ENCODE data around the gene SLCO1A2.

DNA sequence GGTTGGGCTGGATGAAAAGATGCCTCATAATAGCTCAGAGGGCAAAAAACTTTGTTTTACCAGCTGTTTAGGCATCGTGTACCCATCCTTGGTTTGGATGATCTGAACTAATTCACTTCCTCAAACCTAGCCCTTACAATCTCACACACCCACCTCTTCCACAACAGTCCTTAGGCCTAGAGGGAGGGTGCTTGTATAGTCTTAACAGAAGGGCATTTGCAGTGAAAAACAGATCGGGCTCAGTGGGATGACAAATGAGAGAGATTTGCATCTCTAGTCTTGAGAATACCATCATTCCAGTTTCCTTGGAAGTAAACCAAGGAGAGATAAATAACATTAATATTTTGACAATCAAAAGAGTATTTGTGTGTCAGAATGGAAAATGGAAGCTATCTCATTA, 11.0 kb downstream of the SLCO1A2 start:
- TF ChIP-seq, protein P1, sequence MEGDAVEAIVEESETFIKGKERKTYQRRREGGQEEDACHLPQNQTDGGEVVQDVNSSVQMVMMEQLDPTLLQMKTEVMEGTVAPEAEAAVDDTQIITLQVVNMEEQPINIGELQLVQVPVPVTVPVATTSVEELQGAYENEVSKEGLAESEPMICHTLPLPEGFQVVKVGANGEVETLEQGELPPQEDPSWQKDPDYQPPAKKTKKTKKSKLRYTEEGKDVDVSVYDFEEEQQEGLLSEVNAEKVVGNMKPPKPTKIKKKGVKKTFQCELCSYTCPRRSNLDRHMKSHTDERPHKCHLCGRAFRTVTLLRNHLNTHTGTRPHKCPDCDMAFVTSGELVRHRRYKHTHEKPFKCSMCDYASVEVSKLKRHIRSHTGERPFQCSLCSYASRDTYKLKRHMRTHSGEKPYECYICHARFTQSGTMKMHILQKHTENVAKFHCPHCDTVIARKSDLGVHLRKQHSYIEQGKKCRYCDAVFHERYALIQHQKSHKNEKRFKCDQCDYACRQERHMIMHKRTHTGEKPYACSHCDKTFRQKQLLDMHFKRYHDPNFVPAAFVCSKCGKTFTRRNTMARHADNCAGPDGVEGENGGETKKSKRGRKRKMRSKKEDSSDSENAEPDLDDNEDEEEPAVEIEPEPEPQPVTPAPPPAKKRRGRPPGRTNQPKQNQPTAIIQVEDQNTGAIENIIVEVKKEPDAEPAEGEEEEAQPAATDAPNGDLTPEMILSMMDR (IDR thresholded peaks at IDR 0.05): no peak
- no peak for TF ChIP-seq POLR2A (IDR thresholded peaks at IDR 0.05)
- no peak for TF ChIP-seq POLR2AphosphoS5 (IDR thresholded peaks at IDR 0.05)
